ENCODE results near the gene TNNT2.

- TF ChIP-seq, protein P1, sequence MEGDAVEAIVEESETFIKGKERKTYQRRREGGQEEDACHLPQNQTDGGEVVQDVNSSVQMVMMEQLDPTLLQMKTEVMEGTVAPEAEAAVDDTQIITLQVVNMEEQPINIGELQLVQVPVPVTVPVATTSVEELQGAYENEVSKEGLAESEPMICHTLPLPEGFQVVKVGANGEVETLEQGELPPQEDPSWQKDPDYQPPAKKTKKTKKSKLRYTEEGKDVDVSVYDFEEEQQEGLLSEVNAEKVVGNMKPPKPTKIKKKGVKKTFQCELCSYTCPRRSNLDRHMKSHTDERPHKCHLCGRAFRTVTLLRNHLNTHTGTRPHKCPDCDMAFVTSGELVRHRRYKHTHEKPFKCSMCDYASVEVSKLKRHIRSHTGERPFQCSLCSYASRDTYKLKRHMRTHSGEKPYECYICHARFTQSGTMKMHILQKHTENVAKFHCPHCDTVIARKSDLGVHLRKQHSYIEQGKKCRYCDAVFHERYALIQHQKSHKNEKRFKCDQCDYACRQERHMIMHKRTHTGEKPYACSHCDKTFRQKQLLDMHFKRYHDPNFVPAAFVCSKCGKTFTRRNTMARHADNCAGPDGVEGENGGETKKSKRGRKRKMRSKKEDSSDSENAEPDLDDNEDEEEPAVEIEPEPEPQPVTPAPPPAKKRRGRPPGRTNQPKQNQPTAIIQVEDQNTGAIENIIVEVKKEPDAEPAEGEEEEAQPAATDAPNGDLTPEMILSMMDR (IDR thresholded peaks at IDR 0.05) = no peak
- TF ChIP-seq POLR2A (IDR thresholded peaks at IDR 0.05) = no peak
These were observed 21.5 kb upstream of the TNNT2 start, which contains the start of gene LAD1 for GRCh38 chr1:201399018-201399351.

Measured in stomach (tissue), 4 donors.